NCI-H345 treated with DMSO at 0.1 percent for 48 hours (cell line): ENCODE results near the gene MAP4K3.
"Not testable (repeated sequence)": the region's sequence is repeated elsewhere in the genome, so short reads cannot be mapped to it uniquely, and the experiment has no call there.

Experiments used
- DNase-seq: peaks from one replicate; lab custom pipeline; 2025; ENCODE audit not compliant: unreplicated experiment; lab: John Stamatoyannopoulos, UW

The MAP4K3 gene

DNA sequence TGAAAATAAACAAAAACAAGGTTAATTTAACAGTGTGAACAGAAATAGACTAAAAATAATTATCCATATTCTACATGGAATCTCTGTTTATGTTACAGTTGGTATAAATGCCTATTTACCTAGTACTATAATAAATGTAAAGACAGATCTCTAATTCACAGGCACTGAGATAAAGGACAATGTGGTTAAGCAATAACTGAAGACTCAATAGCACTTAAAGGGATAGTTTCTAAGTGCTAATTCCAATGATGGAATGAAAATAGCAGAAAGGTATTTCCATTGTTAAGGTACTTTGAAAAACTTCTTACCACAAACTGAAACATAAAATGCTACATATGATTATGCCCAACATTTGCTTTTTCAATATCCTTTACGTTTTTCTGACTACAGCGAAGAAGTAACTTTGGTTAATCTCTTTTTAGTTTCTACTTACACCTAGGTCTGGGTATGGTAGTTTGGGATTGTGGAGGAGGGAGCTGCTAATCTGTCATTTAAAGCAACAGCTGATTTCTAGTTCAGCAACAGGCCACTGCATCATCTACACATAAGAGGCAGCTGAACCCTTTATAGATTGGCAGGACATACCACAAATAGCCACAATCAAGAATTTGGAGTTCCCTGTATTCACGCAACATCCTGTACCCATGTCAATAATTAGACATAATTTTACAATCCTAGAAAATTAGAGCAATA is 27.2 kb downstream of the MAP4K3 start:
- no peak for DNase-seq

DNA sequence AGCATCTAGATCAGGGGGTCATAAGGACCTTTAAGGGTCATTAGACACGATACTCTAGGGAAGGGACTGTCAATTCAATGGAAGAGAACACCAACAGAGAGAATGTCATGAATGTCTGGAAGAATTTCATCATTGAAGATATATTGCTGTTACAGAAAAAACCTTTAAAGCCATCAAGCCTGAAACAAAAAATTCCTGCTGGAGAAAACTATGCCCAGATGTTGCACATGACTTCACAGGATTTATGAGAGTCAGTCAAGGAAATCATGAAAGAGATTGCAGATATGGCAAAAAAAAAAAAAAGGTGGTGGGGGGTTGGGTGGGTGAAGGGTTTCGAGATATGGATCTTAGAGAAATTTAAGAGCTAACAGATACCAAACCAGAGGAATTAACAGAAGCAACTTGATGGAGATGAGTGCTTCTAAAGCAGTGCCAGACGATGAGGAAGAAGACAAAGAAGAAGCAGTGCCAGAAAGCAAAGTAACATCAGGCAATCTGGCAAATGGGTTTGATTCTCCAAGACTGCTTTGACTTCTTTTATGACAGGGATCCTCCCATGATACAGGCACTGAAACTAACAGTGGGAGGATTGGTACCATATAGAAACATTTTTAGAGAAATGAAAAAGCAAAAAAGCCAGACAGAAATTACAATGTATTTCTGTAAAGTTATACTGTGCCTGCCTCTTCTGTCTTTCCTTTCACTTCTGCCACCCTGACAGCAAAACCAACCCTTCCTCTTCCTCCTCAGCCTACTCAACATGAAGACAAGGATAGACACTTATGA is 28.5 kb downstream of the MAP4K3 start:
- DNase-seq: no peak

DNA sequence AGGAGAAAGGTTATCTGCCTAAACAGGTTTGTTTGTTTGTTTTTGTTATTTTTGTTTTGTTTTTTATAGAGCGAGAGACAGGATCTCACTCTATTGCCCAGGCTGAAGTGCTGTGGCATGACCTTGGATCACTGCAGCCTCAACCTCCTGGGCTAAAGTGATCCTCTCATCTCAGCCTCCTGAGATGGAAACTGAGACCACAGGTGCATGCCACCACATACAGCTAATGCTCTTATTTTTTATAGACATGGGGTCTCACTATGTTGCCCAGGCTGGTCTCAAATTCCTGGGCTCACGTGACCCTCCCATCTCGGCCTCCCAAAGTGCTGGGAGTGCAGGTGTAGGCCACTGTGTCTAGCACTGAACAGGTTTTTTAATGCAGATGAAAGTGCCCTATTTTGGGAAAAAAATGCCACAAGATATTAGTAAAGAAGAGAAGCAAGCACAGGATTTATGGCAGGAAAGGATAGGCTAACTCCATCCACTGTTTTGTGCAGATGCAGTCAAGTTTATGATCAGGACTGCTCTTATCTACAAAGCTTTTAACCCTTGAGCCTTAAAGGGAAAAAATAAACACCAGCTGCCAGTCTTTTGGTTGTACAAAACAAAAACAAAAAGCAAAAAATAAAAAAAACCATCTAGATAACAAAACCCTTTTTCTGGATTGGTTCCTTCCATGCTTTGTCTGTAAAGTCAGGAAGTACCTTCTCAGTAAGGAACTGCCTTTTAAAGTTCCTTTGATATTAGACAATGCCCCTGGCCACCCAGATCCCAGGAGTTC is 29.4 kb downstream of the MAP4K3 start:
- no peak for DNase-seq

DNA sequence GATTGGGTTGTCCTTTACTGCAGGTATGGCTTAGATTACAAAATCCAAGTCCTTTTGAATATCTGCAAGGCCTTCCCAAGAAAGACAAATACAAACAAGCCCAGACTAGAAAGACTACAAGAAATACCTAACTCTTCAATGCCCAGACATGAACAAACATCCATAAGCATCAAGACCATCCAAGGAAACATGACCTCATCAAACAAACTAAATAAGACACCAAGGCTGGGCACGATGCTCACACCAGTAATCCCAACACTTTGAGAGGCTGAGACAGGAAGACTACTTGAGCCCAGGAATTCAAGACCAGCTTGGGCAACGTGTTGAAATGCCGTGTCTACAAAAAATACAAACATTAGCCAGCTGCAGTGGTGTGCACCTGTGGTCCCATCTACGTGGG is 31.7 kb downstream of the MAP4K3 start:
- no peak for DNase-seq

DNA sequence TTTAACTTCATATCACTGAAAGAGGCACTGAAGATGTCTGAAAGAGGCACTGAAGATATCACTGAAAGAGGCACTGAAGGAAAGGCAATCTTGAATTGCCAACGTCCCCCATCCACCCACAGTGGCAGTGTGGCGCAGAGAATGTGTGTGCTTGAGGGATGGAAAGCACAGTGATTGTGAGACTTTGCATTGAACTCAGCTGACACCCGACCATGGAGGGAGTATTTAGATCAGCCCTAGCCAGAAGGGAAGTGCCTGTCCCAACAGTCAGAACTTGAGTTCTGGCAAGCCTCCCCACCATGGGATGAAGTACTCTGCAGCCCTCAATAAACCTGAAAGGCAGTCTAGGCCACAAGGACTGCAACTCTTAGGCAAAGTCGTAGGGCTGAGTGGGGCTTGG is 33.8 kb downstream of the MAP4K3 start:
- DNase-seq: no peak

DNA sequence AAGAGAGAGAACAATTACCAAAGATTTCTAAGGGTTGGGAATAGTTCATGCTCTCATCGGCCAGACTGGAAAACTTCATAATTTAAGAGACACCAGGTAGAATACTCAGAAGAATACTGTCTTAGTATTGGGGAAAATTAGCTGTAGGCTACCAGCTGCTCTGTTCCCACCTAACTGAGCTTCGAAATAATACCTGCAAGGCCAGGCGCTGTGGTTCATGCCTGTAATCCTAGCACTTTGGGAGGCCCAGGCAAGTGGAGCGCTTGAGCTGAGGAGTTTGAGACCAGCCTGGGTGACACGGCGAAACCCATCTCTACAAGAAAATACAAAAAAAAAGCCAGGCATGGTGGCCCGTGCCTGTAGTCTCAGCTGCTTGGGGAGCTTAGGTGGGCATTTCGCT is 35.8 kb downstream of the MAP4K3 start:
- DNase-seq: no peak

DNA sequence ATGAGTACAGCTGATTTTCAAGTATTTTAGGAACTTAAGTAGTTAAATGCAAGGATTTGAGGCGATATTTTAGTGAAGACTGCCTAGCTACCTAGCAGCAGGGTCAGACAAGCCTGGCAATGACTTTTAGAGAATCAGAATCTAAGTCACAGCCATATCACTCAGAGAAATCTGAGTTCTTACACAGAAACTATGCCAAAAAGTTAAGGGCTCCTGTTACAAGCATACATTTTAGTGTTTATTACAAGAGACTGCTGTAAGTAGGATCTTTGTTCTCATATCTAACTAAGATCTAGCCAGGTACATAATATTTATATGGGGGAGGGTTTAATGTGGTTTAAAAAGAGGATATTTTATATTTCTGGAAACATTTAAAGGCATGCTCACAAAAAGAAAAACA is 37.5 kb downstream of the MAP4K3 start:
- DNase-seq: no peak

DNA sequence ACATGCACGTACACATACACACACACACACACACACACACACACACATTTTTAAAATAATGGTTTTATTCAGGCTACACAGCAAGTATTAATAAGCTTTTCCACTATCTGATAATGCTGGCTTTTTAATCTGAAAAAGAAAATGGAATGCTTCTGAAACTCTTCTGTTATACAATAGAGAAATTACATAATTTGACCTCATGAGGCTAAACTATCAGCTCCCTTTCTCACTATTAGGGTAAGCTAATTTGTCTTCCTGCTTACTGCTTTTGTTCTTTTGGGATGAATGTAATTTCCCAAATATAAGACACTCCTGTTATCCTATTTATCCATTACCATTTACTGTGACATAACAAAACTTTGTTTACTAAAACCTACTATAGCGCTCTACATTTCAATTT is 41.8 kb downstream of the MAP4K3 start:
- DNase-seq: no peak

DNA sequence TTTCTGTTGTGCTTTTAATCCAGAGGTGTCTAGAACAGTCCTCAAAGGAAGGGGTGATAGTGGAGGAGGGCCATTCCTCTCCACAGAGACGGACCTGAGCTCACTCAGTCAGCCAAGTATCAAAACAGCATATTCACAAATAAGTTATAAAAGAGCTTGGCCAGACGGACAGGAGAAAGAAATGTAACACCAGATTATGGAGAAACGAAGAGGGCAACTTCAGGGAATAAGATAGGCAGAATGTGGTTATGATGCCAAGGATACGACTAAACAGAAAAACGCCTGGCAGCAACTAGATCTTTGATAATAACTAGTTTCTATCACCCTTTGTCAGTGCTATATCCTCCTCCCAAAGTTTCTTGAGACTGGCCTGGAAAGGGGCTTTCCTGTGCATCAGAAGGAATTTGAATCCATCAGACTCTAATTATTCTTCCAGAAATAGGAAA is 42.5 kb downstream of the MAP4K3 start:
- no peak for DNase-seq

DNA sequence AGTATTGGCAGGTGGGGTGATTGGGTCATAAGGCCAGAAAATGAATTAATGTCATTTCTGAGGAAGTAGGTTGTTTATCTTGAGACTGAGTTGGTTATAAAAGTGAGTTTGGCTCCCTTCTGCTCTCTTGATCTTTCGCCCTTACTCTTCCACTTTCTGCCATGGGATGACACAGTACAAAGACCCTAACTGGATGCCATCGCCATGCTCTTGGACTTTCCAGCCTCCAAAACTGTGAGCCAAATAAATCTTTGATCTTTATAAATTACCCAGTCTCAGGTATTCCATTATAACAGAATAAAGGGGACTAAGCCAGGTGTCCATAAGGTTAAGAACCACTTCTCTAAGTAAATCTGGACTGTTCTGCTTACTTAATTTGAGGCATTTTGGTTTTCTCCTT is 44.4 kb downstream of the MAP4K3 start:
- no peak for DNase-seq

DNA sequence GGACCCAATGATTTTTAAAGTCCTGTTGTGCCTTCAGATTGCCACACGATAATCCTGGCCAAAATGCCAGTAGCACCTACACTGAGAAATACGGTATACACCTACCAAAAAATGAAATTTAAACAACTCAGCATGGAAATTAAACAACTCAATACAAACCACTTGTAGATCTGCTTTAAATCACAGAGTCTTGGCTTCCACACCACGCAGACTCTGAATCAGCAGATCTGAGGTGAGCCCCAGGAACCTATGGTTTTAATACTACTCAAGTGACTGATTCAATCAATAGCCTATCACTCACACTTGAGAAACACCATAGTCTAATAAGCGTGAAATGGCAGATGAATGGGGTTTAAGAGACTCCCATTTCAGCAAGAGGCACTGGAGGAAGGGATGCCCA is 46.9 kb downstream of the MAP4K3 start:
- DNase-seq: no peak

DNA sequence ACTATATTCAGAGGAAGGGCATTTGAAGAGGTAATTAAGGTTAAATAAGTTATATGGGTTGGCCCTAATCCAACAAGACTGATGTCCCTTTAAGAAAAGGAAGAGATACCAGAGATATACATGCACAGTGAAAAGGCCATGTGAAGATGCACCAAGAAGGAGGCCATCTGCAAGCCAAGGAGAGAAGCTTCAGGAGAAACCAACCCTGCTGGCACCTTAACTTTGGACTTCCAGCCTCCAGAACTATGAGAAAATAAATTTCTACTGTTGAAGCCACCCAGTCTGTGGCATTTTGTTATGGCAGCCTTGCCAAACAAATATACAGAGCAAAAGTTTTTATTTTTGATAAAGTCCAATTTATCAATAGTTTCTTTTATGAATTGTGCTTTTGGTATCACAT is 51.0 kb downstream of the MAP4K3 start:
- DNase-seq: no peak

DNA sequence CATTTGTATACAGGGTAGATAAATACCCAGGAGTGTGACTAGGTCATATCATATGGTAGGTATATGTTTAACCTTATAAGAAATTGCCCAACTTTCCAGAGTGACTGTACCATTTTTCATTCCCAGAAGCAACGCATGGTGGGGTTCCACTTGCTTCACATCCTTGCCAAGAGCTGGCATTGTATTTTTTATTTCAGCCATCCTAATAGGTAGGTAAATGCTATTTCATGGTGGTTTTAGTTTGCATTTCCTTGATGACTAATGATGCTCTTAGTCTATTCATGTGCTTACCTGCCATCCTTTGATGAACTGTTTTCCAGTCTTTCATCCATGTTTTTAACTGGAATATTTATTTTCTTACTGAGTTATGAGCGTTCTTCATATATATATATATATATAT is 51.9 kb downstream of the MAP4K3 start:
- DNase-seq: no peak

DNA sequence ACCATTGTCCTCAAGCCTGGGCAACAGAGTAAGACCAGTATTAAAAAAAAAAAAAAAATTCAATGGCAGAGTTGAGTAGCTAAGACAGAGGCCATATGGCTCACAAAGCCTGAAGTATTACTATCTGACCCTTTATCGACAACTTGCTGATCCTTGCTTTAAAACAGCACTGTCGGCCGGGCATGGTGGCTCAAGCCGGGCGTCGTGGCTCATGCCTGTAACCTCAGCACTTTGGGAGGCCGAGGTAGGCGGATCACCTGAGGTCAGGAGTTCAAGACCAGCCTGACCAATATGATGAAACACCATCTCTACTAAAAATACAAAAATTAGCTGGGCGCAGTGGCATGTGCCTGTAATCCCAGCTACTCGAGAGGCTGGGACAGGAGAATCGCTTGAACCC is 53.0 kb downstream of the MAP4K3 start:
- DNase-seq: not testable (repeated sequence)

DNA sequence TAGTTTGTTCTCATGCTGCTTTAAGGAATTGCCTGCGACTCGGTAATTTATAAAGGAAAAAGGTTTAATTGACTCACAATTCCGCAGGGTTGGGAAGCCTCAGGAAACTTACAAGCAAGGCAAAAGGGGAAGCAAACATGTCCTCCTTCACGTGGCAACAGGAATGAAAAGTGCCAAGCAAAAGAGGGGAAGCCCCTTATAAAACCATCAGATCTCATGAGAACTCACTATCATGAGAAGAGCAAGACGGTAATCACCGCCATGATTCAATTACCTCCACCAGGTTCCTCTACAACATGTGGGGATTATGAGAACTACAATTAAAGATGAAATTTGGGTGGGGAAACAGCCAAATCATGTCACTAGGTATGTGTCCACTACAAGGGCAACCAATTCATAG is 53.9 kb downstream of the MAP4K3 start:
- DNase-seq: no peak

DNA sequence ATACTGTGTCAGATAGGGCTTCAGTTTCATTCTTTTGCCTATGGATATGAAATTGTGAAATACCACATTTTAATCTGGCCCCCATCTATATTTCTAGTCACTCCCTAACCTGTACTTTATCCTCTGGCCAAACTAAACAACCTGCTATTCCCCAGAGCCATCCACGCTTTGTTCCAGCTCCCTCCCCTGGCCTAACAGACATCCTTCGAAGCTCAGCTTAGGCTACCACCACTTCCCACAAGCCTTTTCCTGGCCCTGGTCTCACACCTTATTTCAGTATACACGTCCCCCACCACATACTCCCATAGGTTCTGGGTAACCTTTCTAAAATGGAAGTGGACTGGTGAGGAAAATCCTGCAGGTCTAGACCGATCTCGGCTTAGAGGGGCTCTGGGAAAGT is 55.4 kb downstream of the MAP4K3 start:
- no peak for DNase-seq

DNA sequence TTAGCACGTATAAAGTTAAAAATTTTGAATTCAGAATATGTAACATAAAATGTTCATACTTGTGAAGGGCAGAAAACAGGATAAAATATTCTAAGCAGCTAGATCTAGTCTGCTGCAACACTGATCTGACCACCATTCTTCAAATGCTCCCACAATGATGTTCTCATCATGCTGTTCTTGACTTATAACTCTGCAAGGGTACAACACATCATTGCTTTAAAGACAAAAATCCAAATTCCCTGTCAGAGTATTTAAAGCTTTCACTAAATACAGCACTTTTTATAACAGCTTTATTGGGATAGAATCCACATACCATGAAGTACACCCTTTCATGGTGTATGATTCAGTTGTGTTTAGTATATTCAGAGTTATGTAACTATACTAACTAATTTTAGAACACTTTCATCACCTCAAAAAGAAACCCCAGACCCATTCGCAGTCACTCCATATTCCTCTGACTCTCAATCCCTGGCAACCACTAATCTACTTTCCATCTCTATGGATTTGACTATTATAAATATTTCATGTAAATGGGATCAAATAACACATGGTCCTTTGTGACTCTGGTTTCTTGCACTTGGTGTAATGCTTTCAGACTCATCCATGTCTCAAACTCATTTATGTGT is 56.4 kb downstream of the MAP4K3 start:
- no peak for DNase-seq

DNA sequence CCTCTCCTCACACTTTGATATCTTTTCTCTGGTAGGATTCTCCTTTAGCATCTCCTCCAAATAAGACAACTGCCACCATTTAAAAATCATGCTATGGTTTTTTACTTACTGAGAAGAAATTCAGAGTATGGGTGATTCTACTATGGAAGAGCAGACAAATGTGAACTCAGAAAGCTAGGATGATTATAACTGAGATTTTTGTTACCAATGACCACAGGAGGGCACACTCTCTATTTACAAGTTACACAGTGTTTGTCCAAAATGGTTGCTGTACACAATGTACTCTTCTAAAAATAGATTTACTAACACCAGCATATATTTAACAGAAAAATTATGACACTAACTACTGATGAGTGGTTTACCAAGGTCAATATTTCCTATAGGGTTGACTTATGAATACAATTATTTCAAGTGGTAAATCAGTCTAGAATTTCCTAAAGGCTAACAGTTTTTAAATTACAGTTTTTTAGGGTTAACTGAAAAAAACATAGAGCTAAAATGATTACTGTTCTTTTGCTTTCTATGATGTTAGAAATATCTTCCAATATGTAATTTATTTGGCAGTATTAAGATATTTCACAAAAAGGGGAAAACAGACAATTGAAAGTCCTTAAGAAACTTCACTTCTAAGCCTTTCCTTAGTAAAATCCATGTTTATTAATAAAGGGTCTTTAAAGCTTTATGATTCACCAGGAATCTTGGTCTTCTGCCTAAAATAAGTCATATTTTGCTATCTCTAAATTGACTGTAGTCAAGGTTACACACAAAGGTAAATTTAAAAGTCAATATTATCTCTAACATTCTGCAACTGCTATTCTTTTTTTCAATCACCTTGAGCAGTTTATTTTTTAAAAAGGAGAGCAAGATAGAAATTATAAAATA is 57.2 kb downstream of the MAP4K3 start:
- peak; percentile 19 for DNase-seq

DNA sequence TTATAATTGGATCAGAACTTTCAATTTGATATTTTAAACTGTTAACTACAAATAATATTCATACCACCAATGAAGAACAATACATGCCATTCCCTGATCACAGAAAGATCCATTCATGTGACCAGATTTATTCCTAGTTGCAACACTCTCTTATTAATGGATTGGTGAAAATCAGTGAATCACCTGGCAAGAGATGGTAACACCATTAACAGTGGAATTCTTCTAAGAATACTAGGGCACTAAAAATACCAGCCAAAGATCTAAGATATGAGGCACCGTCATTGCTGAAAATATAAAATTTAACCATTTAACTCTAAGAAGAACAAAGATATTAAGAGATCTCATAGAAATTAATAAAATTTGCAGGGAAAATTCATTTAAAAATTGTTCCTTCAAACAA is 58.1 kb downstream of the MAP4K3 start:
- DNase-seq: no peak

DNA sequence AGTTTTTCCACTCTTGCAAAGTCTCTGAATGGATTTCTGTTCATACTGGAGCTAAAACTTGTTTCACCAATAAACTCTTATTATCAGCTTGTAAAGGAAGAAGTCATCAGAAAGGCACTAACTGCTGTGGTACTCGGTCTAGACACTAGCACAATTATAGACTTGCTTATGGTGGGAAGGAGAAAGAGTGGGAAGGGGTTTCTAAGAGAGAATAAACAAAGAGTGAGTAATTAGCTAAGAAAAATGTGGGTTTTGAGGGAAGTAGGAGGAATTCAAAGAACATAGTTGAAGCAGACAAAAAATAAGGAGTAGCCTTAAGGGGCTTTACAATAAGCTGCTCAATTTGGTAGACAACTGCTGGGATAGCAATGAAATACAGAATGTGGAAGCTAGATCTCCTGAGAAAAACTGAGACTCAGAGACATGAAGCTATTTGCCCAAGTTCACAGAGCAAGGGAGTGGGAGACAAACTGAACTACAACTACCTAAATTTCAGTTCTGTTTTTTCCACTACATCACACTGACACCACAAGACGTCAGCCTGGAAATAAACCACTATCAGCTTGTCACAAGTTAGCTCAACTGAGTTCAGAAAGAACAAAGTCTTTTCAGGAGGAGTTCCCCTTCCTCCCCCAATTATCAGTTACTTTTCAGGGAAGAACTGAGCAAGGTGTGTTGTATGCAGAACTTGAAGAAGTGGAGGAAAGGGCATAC is 59.7 kb downstream of the MAP4K3 start:
- no peak for DNase-seq
